Measurements from ENCODE around the gene CFAP90.

GRCh38 chr5:7872517-7873130 is 21.7 kb upstream of the CFAP90 start:
- TF ChIP-seq CTCF (IDR thresholded peaks at IDR 0.05) (no peak), POLR2A (IDR thresholded peaks at IDR 0.05; ENCODE audit: low read length) (no peak), CBX8 (IDR thresholded peaks at IDR 0.05) (no peak), RFX5 (IDR thresholded peaks at IDR 0.05) (no peak), RNF2 (IDR thresholded peaks at IDR 0.05; ENCODE audit: borderline replicate concordance, low read depth) (no peak), USF2 (IDR thresholded peaks at IDR 0.05) (no peak), HOXA7 (CRISPR knock-in tag; IDR thresholded peaks at IDR 0.05) (no peak), HMGXB4 (CRISPR knock-in tag; IDR thresholded peaks at IDR 0.05; ENCODE audit: borderline replicate concordance) (no peak), CEBPB (IDR thresholded peaks at IDR 0.05) (no peak), ELK1 (IDR thresholded peaks at IDR 0.05; ENCODE audit: low read depth, low read length) (no peak), MAFK (IDR thresholded peaks at IDR 0.05; ENCODE audit: partially characterized antibody) (no peak), JUN (IDR thresholded peaks at IDR 0.05) (no peak), PHF8 (IDR thresholded peaks at IDR 0.05; ENCODE audit: borderline replicate concordance, low read depth) (no peak)
- TF ChIP-seq, protein P1, sequence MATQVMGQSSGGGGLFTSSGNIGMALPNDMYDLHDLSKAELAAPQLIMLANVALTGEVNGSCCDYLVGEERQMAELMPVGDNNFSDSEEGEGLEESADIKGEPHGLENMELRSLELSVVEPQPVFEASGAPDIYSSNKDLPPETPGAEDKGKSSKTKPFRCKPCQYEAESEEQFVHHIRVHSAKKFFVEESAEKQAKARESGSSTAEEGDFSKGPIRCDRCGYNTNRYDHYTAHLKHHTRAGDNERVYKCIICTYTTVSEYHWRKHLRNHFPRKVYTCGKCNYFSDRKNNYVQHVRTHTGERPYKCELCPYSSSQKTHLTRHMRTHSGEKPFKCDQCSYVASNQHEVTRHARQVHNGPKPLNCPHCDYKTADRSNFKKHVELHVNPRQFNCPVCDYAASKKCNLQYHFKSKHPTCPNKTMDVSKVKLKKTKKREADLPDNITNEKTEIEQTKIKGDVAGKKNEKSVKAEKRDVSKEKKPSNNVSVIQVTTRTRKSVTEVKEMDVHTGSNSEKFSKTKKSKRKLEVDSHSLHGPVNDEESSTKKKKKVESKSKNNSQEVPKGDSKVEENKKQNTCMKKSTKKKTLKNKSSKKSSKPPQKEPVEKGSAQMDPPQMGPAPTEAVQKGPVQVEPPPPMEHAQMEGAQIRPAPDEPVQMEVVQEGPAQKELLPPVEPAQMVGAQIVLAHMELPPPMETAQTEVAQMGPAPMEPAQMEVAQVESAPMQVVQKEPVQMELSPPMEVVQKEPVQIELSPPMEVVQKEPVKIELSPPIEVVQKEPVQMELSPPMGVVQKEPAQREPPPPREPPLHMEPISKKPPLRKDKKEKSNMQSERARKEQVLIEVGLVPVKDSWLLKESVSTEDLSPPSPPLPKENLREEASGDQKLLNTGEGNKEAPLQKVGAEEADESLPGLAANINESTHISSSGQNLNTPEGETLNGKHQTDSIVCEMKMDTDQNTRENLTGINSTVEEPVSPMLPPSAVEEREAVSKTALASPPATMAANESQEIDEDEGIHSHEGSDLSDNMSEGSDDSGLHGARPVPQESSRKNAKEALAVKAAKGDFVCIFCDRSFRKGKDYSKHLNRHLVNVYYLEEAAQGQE (IDR thresholded peaks at IDR 0.05), result no peak
